ENCODE measurements around the gene BATF3.

DNA sequence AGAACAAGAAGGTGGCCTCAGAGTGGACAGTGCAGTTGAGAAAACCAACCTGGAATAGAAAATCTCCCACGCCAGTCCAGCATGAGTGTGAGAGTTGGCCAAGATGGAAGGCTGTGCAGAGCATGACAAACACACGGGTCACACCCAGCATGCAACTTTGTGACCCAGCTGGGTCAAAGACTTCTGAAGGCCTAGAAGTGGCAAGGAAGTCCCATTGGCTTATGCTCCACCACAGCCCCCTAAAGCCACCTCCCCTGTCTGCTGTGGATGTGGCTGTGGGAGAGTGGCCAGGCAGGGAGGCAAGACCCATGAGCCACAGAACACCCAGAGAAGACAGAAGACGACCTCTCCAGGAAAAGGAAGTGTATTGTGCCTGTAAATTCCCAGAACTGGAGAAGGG is 13.6 kb downstream of the BATF3 start:
- TF ChIP-seq, protein P1, sequence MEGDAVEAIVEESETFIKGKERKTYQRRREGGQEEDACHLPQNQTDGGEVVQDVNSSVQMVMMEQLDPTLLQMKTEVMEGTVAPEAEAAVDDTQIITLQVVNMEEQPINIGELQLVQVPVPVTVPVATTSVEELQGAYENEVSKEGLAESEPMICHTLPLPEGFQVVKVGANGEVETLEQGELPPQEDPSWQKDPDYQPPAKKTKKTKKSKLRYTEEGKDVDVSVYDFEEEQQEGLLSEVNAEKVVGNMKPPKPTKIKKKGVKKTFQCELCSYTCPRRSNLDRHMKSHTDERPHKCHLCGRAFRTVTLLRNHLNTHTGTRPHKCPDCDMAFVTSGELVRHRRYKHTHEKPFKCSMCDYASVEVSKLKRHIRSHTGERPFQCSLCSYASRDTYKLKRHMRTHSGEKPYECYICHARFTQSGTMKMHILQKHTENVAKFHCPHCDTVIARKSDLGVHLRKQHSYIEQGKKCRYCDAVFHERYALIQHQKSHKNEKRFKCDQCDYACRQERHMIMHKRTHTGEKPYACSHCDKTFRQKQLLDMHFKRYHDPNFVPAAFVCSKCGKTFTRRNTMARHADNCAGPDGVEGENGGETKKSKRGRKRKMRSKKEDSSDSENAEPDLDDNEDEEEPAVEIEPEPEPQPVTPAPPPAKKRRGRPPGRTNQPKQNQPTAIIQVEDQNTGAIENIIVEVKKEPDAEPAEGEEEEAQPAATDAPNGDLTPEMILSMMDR (IDR thresholded peaks at IDR 0.05) = no peak
- TF ChIP-seq FOXM1 (IDR thresholded peaks at IDR 0.05; ENCODE audit: low read depth) (no peak), NRF1 (IDR thresholded peaks at IDR 0.05; ENCODE audit: low read depth, low read length) (no peak)
- TF ChIP-seq, protein P2, sequence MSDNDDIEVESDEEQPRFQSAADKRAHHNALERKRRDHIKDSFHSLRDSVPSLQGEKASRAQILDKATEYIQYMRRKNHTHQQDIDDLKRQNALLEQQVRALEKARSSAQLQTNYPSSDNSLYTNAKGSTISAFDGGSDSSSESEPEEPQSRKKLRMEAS (IDR thresholded peaks at IDR 0.05; ENCODE audit: low read depth) = no peak
